ENCODE results near the gene CYP4X1. TPM values are rescaled to one million over a fixed set of nuclear protein-coding genes. Genes with fewer than 3 reads are reported as not detected.
"Not testable (repeated sequence)": the region's sequence is repeated elsewhere in the genome, so short reads cannot be mapped to it uniquely, and the experiment has no call there.

Gene CYP4X1, protein sequence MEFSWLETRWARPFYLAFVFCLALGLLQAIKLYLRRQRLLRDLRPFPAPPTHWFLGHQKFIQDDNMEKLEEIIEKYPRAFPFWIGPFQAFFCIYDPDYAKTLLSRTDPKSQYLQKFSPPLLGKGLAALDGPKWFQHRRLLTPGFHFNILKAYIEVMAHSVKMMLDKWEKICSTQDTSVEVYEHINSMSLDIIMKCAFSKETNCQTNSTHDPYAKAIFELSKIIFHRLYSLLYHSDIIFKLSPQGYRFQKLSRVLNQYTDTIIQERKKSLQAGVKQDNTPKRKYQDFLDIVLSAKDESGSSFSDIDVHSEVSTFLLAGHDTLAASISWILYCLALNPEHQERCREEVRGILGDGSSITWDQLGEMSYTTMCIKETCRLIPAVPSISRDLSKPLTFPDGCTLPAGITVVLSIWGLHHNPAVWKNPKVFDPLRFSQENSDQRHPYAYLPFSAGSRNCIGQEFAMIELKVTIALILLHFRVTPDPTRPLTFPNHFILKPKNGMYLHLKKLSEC
- polyA plus RNA-seq (ENCODE audit: insufficient read length in 4 of 4): 10 to 100 TPM in 3 of 4 donors, 1 to 10 TPM in 1; 8.2 to 13.8 (median 11.4) TPM

DNA sequence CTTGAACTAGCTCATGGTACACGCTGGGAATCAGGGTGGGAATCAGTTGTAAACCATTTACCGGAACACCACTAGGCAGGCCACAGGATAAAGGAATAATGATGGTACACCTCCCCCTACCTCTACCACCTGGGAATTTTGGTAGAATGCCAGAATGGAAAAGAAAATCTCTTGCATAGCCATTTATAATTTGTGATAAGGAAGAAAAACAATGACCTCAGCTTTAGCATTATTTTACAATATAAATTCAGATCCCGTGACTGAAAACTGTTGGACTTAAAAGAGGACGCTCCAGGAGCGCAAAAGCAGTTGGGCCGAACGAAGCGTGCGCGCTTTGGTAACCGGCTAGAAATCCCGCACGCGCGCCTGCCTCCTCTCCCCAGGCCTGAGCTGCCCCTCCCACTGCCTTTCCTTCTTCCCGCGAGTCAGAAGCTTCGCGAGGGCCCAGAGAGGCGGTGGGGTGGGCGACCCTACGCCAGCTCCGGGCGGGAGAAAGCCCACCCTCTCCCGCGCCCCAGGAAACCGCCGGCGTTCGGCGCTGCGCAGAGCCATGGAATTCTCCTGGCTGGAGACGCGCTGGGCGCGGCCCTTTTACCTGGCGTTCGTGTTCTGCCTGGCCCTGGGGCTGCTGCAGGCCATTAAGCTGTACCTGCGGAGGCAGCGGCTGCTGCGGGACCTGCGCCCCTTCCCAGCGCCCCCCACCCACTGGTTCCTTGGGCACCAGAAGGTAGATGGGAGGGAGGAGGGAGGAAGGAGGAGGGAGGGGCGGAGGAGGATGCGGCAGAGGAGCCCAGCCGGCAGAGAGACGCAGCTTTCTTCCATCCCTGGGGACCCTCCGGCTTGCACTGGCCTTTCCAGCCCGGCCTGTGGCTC is at the start of gene CYP4X1:
CYP4X1 (plus strand) TSS at position 402 of the 873 bp plus-strand sequence; CDS start at position 551, 149 bp downstream.
- DNase-seq (ENCODE audit: low read depth in 4 of 4, low spot score in 3 of 4): peak in 1 of 4 donors; percentile 16

DNA sequence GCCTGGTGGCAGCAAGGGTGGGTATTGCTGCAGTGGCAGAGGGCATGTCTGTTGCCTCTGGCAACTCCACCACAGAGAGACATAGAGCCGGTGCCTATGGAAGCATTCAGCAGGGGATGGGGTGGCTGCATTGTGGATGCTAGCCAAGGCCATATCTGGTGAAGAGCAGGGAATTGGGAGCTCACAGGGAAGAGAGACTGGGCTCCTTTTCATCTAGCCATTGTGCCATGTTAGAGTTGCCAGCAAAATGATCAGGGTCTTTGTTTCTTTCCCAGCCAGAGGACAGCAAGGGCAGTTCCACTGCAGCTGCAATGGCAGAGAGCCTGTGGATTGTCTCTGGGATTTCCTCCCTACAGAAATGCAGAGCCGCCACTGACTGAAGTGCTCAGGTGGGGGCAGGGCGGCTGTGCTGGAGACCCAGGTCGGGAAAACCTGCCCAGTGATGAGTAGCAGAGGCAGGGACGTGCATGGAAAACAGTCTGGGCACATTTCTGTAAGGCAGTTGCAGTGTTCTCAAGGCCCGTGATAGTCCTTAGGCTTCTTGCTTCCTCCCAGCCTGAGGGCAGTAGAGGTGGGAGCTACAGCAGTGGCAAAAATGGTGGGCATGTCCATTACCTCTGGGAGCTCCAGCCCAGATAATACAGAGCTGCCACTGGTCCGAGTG is 40.2 kb upstream of the CYP4X1 start:
- DNase-seq (ENCODE audit: low read depth in 4 of 4, low spot score in 3 of 4): no peak

- DNase-seq (ENCODE audit: low read depth in 4 of 4, low spot score in 3 of 4): no peak
Observed at GRCh38 chr1:46983830-46984586, 39.5 kb upstream of the CYP4X1 start.

DNA sequence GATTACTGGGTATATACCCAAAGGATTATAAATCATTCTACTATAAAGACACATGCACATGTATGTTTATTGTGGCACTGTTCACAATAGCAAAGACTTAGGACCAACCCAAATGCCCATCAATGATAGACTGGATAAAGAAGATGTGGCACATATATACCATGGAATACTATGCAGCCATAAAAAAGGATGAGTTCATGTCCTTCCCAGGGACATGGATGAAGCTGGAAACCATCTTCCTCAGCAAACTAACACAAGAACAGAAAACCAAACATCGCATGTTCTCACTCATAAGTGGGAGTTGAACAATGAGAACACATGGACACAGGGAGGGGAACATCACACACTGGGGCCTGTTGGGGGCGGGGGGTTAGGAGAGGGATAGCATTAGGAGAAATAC is 32.9 kb upstream of the CYP4X1 start:
- not testable (repeated sequence) for DNase-seq (ENCODE audit: low read depth in 4 of 4, low spot score in 3 of 4)

GRCh38 chr1:46991083-46991923 is 32.2 kb upstream of the CYP4X1 start:
- DNase-seq (ENCODE audit: low read depth in 4 of 4, low spot score in 3 of 4): peak; percentile 14 to 71 (median 38)

- DNase-seq (ENCODE audit: low read depth in 4 of 4, low spot score in 3 of 4): no peak
Observed at GRCh38 chr1:46996659-46997281, 26.7 kb upstream of the CYP4X1 start.

GRCh38 chr1:47002211-47002610 is 21.3 kb upstream of the CYP4X1 start:
- DNase-seq (ENCODE audit: low read depth in 4 of 4, low spot score in 3 of 4): no peak

DNA sequence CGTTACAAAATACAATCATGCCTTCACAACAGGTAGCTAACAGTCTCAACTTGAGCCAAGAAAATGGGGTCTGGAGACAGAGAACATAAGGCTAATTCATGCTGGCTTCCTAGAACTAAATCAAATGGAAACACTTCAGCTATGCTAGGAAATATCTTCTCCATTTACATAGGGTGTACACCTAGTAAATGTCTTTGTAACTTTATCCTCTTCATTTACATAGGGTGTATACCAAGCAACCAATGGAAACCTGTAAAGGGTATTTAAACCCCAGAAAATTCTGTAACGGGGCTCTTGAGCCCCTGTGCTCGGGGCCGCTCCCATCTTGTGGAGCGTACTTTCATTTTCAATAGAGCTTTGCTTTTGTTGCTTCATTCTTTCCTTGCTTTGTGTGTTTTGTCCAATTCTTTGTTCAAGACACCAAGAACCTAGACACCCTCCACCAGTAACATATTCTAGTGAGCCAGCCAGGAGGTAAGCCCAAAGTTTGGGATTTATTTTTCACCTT is 19.5 kb upstream of the CYP4X1 start:
- DNase-seq (ENCODE audit: low read depth in 4 of 4, low spot score in 3 of 4): no peak

GRCh38 chr1:47006437-47006836 is 17.0 kb upstream of the CYP4X1 start:
- DNase-seq (ENCODE audit: low read depth in 4 of 4, low spot score in 3 of 4): not testable (repeated sequence)

- no peak for DNase-seq (ENCODE audit: low read depth in 4 of 4, low spot score in 3 of 4)
Observed at GRCh38 chr1:47013293-47013692, 10.2 kb upstream of the CYP4X1 start.

- DNase-seq (ENCODE audit: low read depth in 4 of 4, low spot score in 3 of 4): no peak
Observed at GRCh38 chr1:47021070-47021469, 2.4 kb upstream of the CYP4X1 start.

DNA sequence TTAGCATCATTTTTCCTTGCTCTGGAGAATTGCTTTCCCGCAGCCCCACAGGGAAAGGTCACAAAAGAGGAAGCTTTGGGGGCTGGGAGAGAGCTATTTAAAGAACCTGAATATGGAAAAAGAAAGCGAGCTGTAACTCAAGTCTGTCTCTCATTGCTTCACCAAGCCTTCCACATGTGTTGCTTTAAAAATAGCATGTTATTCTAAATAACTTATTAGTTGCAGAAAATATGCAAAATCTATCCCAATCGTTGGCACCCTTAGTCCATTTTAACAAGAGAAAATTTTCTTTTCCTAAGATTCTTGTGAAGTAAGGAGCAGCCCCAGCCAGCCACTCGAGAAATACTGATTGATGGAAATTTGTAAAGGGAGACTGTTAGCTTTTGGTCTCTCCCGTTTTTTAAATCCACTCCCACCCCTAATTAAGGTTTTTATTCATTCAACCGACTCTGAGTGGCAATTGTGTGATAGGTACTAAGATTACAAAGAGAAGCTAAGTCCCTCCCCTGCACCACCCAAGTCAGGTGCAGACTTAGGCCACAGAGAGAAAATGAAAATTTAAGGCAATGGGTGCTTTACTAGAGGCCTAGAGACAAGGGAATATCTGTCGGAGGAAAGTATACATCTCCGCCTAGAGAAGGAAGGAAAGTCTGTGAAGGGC is 802 bp downstream of the CYP4X1 start:
- no peak for DNase-seq (ENCODE audit: low read depth in 4 of 4, low spot score in 3 of 4)

DNA sequence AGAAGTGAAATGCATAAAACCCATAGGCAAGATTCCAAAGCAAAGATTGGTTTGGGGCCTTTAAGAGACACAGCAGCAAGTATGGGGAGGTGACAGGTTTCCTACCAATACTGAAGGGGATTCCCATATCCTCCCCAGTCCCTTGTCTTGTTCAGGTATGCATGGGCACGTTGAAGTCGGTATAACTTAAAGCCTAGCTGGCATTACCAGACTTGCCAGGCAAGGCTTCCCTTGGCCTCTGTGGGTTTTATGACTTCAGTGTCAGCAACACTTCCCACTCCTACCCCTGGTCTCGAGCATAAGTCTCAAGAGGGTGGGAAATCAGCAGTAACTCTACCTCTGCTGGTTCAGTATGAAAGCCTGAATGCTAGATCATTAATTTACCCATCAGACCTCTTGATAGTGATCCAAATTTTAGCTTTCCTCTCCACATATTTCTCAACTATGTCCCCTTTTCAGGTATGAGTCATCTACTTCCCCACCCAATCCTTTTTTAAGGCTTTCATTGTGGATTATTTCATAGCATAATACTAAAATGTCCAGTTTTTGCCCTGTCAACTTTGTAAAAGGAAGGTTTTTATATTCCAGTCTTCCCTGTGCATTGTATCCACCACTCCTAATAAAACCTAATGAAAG is 6.8 kb downstream of the CYP4X1 start:
- no peak for DNase-seq (ENCODE audit: low read depth in 4 of 4, low spot score in 3 of 4)

- no peak for DNase-seq (ENCODE audit: low read depth in 4 of 4, low spot score in 3 of 4)
Observed at GRCh38 chr1:47031059-47031458, 7.6 kb downstream of the CYP4X1 start.

DNA sequence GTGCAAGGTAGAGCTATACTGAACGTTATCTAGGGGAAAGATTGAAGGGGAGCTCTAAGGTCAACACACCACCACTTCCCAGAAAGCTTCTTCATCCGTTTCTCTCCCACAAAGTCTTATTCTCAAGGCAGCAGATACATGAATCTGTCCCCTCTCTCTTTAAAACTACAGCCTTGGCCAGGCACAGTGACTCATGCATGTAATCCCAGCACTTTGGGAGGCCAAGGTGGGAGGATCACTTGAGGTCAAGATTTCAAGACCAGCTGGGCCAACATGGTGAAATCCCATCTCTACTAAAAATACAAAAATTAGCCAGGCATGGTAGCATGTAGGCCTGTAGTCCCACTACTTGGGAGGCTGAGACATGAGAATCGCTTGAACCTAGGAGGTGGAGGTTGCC is 8.1 kb downstream of the CYP4X1 start:
- no peak for DNase-seq (ENCODE audit: low read depth in 4 of 4, low spot score in 3 of 4)

- no peak for DNase-seq (ENCODE audit: low read depth in 4 of 4, low spot score in 3 of 4)
Observed at GRCh38 chr1:47036764-47037163, 13.3 kb downstream of the CYP4X1 start.

DNA sequence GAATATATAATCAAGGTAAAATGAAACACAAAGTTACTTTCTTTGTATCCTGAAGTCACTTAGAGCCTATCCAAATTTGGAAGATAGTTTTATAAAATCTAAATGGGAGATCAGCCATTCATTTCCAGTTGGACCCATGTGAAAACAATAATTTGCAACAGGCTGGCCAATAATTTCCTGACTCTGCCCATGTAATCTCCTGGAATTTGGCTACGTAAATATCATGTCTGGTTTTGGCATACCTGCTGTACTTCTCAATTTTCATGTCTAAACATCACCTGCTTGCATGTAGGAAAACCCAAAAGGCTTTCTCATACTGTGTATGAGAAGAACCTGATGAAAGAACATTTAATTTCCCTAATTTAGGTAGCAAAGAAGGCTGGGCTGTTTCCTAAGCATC is 35.9 kb downstream of the CYP4X1 start:
- DNase-seq (ENCODE audit: low read depth in 4 of 4, low spot score in 3 of 4): no peak

Data from left renal pelvis (tissue), 4 donors.